Sigmoid colon (tissue), 7 donors: ENCODE measurements around the gene GABRD. TPM values are rescaled to one million over a fixed set of nuclear protein-coding genes. Genes with fewer than 3 reads are reported as not detected.
A peak's percentile ranks its signal among the peaks of the same experiment; 100 is the strongest.

Experiments used
- DNase-seq: peaks from one replicate; pipeline ENCODE4 v3.0.0-alpha.2; 2019
- H3K27ac ChIP-seq, 4 donors: fragments of 200-600 bp; sonication (generic); one replicate each; pipeline ENCODE4 v1.5.1; 2016 to 2019; ENCODE audit warnings: mild to moderate bottlenecking in 1 of 4
- H3K27me3 ChIP-seq, 3 donors: fragments of 200-600 bp; sonication (generic); one replicate each; pipeline ENCODE4 v1.5.1; 2019; ENCODE audit warnings: mild to moderate bottlenecking in 1 of 3
- H3K36me3 ChIP-seq, 4 donors: fragments of 200-600 bp; sonication (generic); one replicate each; pipeline ENCODE4 v1.5.1; 2016 to 2019
- H3K4me1 ChIP-seq, 4 donors: fragments of 200-600 bp; sonication (generic); one replicate each; pipeline ENCODE4 v1.5.1; 2017 to 2019
- H3K4me3 ChIP-seq, 4 donors: fragments of 200-600 bp; sonication (generic); one replicate each; pipeline ENCODE4 v1.5.1; 2017 to 2019; ENCODE audit warnings: mild to moderate bottlenecking in 2 of 4, moderate library complexity in 1 of 4
- H3K9me3 ChIP-seq, 4 donors: fragments of 200-600 bp in 3 of 4; sonication (generic) in 3 of 4; one replicate each; pipeline versions ENCODE4 v1.5.1 to v1.6.1; 2013 to 2019
- CTCF ChIP-seq, 4 experiments: fragments of 450-650 bp in 3 of 4; fragments of 200-600 bp in 1 of 4; IDR thresholded peaks; one replicate each; pipeline ENCODE4 v1.5.1; 2016 to 2019; ENCODE audit warnings: antibody characterized with exemption in 4 of 4, mild to moderate bottlenecking in 3 of 4, moderate library complexity in 2 of 4
- EP300 ChIP-seq, 4 donors: sonication (generic); formaldehyde crosslinking; IDR thresholded peaks; one replicate each; pipeline ENCODE4 v1.6.1; 2017; ENCODE audit warnings: antibody characterized with exemption in 4 of 4
- POLR2A ChIP-seq, 2 donors: fragments of 450-650 bp; IDR thresholded peaks; one replicate each; pipeline ENCODE4 v1.6.1; 2016; ENCODE audit warnings: antibody characterized with exemption in 2 of 2, mild to moderate bottlenecking in 2 of 2, moderate library complexity in 2 of 2
- POLR2AphosphoS5 ChIP-seq, 4 donors: sonication (generic); formaldehyde crosslinking; IDR thresholded peaks; one replicate each; pipeline ENCODE4 v1.6.1; 2017; ENCODE audit warnings: antibody characterized with exemption in 4 of 4
- WGBS, 2 donors: extraction: QIAGEN DNeasy Blood & Tissue Kit; methylation state at CpG; one replicate each; pipeline ENCODE4 v1.1.7; 2013; 5-methylcytosine and 5-hydroxymethylcytosine counted together
- intact Hi-C: fragments of 100-400 bp; cut with DNase I; formaldehyde crosslinking; loops from one replicate; pipeline ENCODE4 v1.15.1; 2023
- polyA plus RNA-seq, 3 donors: library from polyadenylated mRNA; stranded (reverse); fragments of 200-250 nt; gene quantifications; one replicate each; pipeline ENCODE4 v1.2.3, GENCODE V29; 2013
- total RNA-seq, 4 donors: library from RNA; depleted of rRNA; stranded (reverse); fragments of >200 nt; gene quantifications; one replicate each; pipeline ENCODE4 v1.1.0, GENCODE V29; 2016
- donor health status: healthy with polysubstance abuse.
- donor health status: Bipolar disorder and iron deficiency.
- donor health status: healthy.

The GABRD gene
- total and polyA plus RNA-seq, 7 donors = 0.51 TPM; not detected in 6

DNA sequence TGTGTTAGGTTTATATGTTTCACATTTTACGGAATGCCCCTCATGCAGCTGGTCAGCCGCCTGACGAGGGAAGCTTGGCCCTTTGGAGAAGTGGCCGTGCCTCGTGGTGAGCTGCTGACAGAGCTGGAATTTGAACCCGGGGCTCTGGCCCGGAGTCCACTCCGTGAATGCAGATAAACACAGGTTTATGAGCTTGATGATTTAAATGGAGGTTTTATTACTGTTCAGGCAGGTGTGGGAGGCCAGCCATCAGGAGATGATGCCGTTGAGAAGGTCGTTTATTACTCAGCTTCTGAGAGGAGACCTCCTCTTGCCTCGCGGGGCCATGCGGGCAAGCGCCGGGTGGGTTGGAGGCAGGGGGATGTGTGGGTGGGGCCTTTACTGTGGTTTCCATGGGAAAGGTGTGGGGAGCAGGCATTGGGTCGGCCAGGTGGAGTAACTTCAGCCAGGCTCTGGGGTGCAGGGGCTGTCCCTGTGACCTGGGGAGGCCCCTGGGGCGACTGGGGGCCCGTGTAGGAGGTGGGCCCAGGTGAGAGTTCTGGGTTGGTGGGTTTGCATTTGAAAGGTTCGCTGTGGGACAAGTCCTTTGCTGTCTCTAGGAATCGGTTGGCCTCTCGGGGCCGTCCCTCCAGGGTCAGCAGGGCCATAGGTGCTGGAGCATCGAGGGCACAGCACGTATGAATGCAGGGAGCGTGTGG, 53.1 kb downstream of the GABRD start:
- 31 to 60% methylated on average over 25 of the region's 25 CpGs for WGBS, 2 donors
- no peak overlapping the region for H3K27ac ChIP-seq
- H3K27me3 ChIP-seq = peaks cover 14 to 87% (median 41%) of the 10 kb centered on the region in 3 donors
- peaks cover 0 to 9% (median 7%) of the 10 kb centered on the region in 4 donors for H3K4me1 ChIP-seq
- no peak for TF ChIP-seq POLR2A (IDR thresholded peaks at IDR 0.05)
- no peak for TF ChIP-seq POLR2AphosphoS5 (IDR thresholded peaks at IDR 0.05)
- no peak for TF ChIP-seq EP300 (IDR thresholded peaks at IDR 0.05)
- TF ChIP-seq CTCF (IDR thresholded peaks at IDR 0.05) = no peak
- H3K4me3 ChIP-seq = no peak overlapping the region
- no peaks in the 10 kb centered on the region for H3K36me3 ChIP-seq
- H3K9me3 ChIP-seq = peaks cover 0 to 2% (median under 1%) of the 10 kb centered on the region in 4 donors
- no peak for DNase-seq
- intact Hi-C loops = no loop called here

GRCh38 chr1:2072891-2073290, 53.7 kb downstream of the GABRD start:
- Histone ChIP-seq H3K4me3 (no peak overlapping the region), H3K4me1 (peaks cover 0 to 9% (median 7%) of the 10 kb centered on the region in 4 donors), H3K36me3 (no peaks in the 10 kb centered on the region), H3K27ac (no peak overlapping the region), H3K27me3 (peaks cover 14 to 90% (median 41%) of the 10 kb centered on the region in 3 donors), H3K9me3 (peaks cover 1 to 8% (median 5%) of the 10 kb centered on the region in 4 donors)
- intact Hi-C loops = no loop called here
- no peak for DNase-seq
- 92% methylated on average over 14 of the region's 14 CpGs for WGBS, 2 donors
- TF ChIP-seq POLR2A (IDR thresholded peaks at IDR 0.05) (no peak), EP300 (IDR thresholded peaks at IDR 0.05) (no peak), CTCF (IDR thresholded peaks at IDR 0.05) (no peak), POLR2AphosphoS5 (IDR thresholded peaks at IDR 0.05) (no peak)

- WGBS, 2 donors = 77 to 85% methylated on average over 59 of the region's 59 CpGs
- H3K27ac ChIP-seq = no peak overlapping the region
- TF ChIP-seq CTCF (IDR thresholded peaks at IDR 0.05) (no peak), EP300 (IDR thresholded peaks at IDR 0.05) (no peak), POLR2A (IDR thresholded peaks at IDR 0.05) (no peak), POLR2AphosphoS5 (IDR thresholded peaks at IDR 0.05) (no peak)
- peaks cover 14 to 89% (median 41%) of the 10 kb centered on the region in 3 donors for H3K27me3 ChIP-seq
- no peaks in the 10 kb centered on the region for H3K36me3 ChIP-seq
- H3K9me3 ChIP-seq = peaks cover 7 to 15% (median 10%) of the 10 kb centered on the region in 4 donors
- no peak for DNase-seq
- intact Hi-C loops = no loop called here
- H3K4me3 ChIP-seq = peak overlapping the region in 3 of 4 donors; percentile 17 to 40 (median 39)
- peaks cover 0 to 9% (median 7%) of the 10 kb centered on the region in 4 donors for H3K4me1 ChIP-seq
Observed at GRCh38 chr1:2073382-2074230, 54.5 kb downstream of the GABRD start.

GRCh38 chr1:2074396-2074795, 55.3 kb downstream of the GABRD start:
- DNase-seq = no peak
- intact Hi-C loops = no loop called here
- Histone ChIP-seq H3K36me3 (no peaks in the 10 kb centered on the region), H3K27me3 (peaks cover 14 to 81% (median 35%) of the 10 kb centered on the region in 3 donors), H3K9me3 (peaks cover 7 to 21% (median 13%) of the 10 kb centered on the region in 4 donors), H3K4me1 (peaks cover 0 to 9% (median 7%) of the 10 kb centered on the region in 4 donors), H3K4me3 (peak overlapping the region in 2 of 4 donors; percentile 39 to 40), H3K27ac (no peak overlapping the region)
- 80 to 93% methylated on average over 19 of the region's 19 CpGs for WGBS, 2 donors
- TF ChIP-seq EP300 (IDR thresholded peaks at IDR 0.05) (no peak), POLR2A (IDR thresholded peaks at IDR 0.05) (no peak), CTCF (IDR thresholded peaks at IDR 0.05) (no peak), POLR2AphosphoS5 (IDR thresholded peaks at IDR 0.05) (no peak)
